Placental epithelial cell (primary cell): ENCODE results near the gene MYBL2. TPM values are rescaled to one million over a fixed set of nuclear protein-coding genes. Genes with fewer than 3 reads are reported as not detected.

Experiments
- total RNA-seq: library from RNA; depleted of rRNA; stranded (reverse); fragments of >200 nt; gene quantifications from 2 replicates; pipeline ENCODE4 v1.2.3, GENCODE V29; 2012

The MYBL2 gene
- 6.3 and 45.0 TPM in 2 replicates for total RNA-seq

GRCh38 chr20:43666376-43667328, at the start of gene MYBL2:
Gene MYBL2, plus strand, starts transcription at chr20:43667114. Its CDS starts 170 bp downstream, at chr20:43667284.

GRCh38 chr20:43726811-43727338, 60.0 kb downstream of the MYBL2 start, which contains the start of gene GTSF1L:
Gene GTSF1L, minus strand, starts transcription at chr20:43727002. Its CDS starts 308 bp downstream, at chr20:43726694.

Other genes with a start within 250 kb of the MYBL2 start
- 62.4 and 73.4 TPM in 2 replicates for gene SRSF6, start 209.2 kb upstream of the MYBL2 start, total RNA-seq
- 14.9 and 25.1 TPM in 2 replicates for gene L3MBTL1, start 159.4 kb upstream of the MYBL2 start, total RNA-seq
- gene SGK2, start 108.1 kb upstream of the MYBL2 start, total RNA-seq: 0.11 and 2.7 TPM in 2 replicates
- 35.7 and 47.5 TPM in 2 replicates for gene IFT52, start 76.2 kb upstream of the MYBL2 start, total RNA-seq
- not detected in 2 replicates for gene GTSF1L, start 59.9 kb downstream of the MYBL2 start, total RNA-seq
- not detected in 2 replicates for gene TOX2, start 247.7 kb downstream of the MYBL2 start, total RNA-seq